Trophoblast cell (in vitro differentiated cells and primary cell): ENCODE data around the gene KHDRBS1.
A peak's percentile ranks its signal among the peaks of the same experiment; 100 is the strongest.

Experiments used
- DNase-seq, 2 donors: peaks; one replicate each; pipeline ENCODE4 v3.0.0-alpha.2; 2016
- H2AFZ ChIP-seq: 2 replicates; pipeline ENCODE4 v1.6.1; 2013; ENCODE audit warnings: low read length, moderate library complexity, mild to moderate bottlenecking; ENCODE audit not compliant: insufficient read depth, poor library complexity
- H2AK5ac ChIP-seq: 2 replicates; pipeline ENCODE4 v1.6.1; 2013; ENCODE audit warnings: mild to moderate bottlenecking, low read length
- H2BK120ac ChIP-seq: 2 replicates; pipeline ENCODE4 v1.6.1; 2013; ENCODE audit warnings: low read length, mild to moderate bottlenecking, moderate library complexity; ENCODE audit not compliant: insufficient read depth, poor library complexity
- H2BK12ac ChIP-seq: 2 replicates; pipeline ENCODE4 v1.6.1; 2013; ENCODE audit warnings: mild to moderate bottlenecking, low read length, moderate library complexity
- H2BK5ac ChIP-seq: 2 replicates; pipeline ENCODE4 v1.6.1; 2013; ENCODE audit warnings: low read length, low read depth, moderate library complexity, mild to moderate bottlenecking; ENCODE audit not compliant: poor library complexity
- H3K14ac ChIP-seq: 2 replicates; pipeline ENCODE4 v1.6.1; 2013; ENCODE audit warnings: mild to moderate bottlenecking, low read length
- H3K18ac ChIP-seq: 2 replicates; pipeline ENCODE4 v1.6.1; 2013; ENCODE audit warnings: mild to moderate bottlenecking, low read length
- H3K23ac ChIP-seq: 2 replicates; pipeline ENCODE4 v1.6.1; 2013; ENCODE audit warnings: low read length
- H3K27ac ChIP-seq: 2 replicates; pipeline ENCODE4 v1.5.1; 2013; ENCODE audit warnings: low read depth, mild to moderate bottlenecking, inconsistent platforms, low read length, moderate library complexity
- H3K27me3 ChIP-seq: 2 replicates; pipeline ENCODE4 v1.6.1; 2013; ENCODE audit warnings: inconsistent platforms, mild to moderate bottlenecking, low read length, moderate library complexity; ENCODE audit not compliant: insufficient read depth
- H3K36me3 ChIP-seq, 2 experiments: 1 replicate in 1 of 2; 2 replicates in 1 of 2; pipeline ENCODE4 v1.6.1; 2013; ENCODE audit warnings: low read length in 2 of 2, mild to moderate bottlenecking in 2 of 2, moderate library complexity in 1 of 2; ENCODE audit not compliant: insufficient read depth in 2 of 2, control insufficient read depth in 1 of 2
- H3K4ac ChIP-seq: 2 replicates; pipeline ENCODE4 v1.6.1; 2013; ENCODE audit warnings: low read depth, mild to moderate bottlenecking, low read length, moderate library complexity
- H3K4me1 ChIP-seq, 2 experiments: 1 replicate in 1 of 2; 2 replicates in 1 of 2; pipeline ENCODE4 v1.6.1; 2013; ENCODE audit warnings: low read length in 2 of 2, mild to moderate bottlenecking in 2 of 2, moderate library complexity in 1 of 2; ENCODE audit not compliant: insufficient read depth in 2 of 2, control insufficient read depth in 1 of 2
- H3K4me2 ChIP-seq: 2 replicates; pipeline ENCODE4 v1.6.1; 2013; ENCODE audit warnings: inconsistent platforms, mild to moderate bottlenecking, low read length, moderate library complexity
- H3K4me3 ChIP-seq: 2 replicates; pipeline ENCODE4 v1.5.1; 2013; ENCODE audit warnings: mild to moderate bottlenecking, low read depth, low read length, inconsistent platforms
- H3K79me1 ChIP-seq: one replicate; pipeline ENCODE4 v1.6.1; 2013; ENCODE audit warnings: low read length
- H3K79me2 ChIP-seq: 2 replicates; pipeline ENCODE4 v1.6.1; 2013; ENCODE audit warnings: low read length, mild to moderate bottlenecking; ENCODE audit not compliant: control insufficient read depth, insufficient read depth, poor library complexity
- H3K9ac ChIP-seq: 2 replicates; pipeline ENCODE4 v1.6.1; 2013; ENCODE audit warnings: mild to moderate bottlenecking, low read length
- H3K9me3 ChIP-seq: 2 replicates; pipeline ENCODE4 v1.6.1; 2013; ENCODE audit warnings: low read depth, mild to moderate bottlenecking, control low read depth, inconsistent platforms, low read length; ENCODE audit not compliant: insufficient read depth
- H4K12ac ChIP-seq: 2 replicates; pipeline ENCODE4 v1.6.1; 2013; ENCODE audit warnings: low read depth, mild to moderate bottlenecking, low read length, moderate library complexity
- H4K8ac ChIP-seq: 2 replicates; pipeline ENCODE4 v1.6.1; 2013; ENCODE audit warnings: low read depth, mild to moderate bottlenecking, low read length, moderate library complexity
- H4K91ac ChIP-seq: one replicate; pipeline ENCODE4 v1.6.1; 2013; ENCODE audit warnings: low read depth, mild to moderate bottlenecking, low read length, moderate library complexity
- WGBS: extraction: QIAGEN DNeasy Blood & Tissue Kit; methylation state at CpG from one replicate; pipeline ENCODE4 v1.1.7; 2013; ENCODE audit warnings: missing lambda C conversion rate; ENCODE audit not compliant: insufficient read length, insufficient coverage; ENCODE audit errors: extremely low coverage; 5-methylcytosine and 5-hydroxymethylcytosine counted together

Gene KHDRBS1

DNA sequence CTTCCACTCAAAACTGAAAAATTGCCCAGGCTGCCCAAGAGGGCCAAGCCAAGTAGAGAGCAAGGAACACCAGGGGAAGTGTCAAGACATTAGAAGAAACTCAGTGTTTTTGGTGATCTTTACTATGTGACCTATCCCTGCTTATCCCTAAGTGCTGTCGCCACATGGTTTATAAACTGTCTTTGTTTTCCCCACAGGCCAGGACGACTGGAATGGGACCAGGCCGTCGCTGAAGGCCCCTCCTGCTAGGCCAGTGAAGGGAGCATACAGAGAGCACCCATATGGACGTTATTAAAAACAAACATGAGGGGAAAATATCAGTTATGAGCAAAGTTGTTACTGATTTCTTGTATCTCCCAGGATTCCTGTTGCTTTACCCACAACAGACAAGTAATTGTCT, 28.7 kb downstream of the KHDRBS1 start:
- H3K4me2 ChIP-seq, result no peak overlapping the region
- H3K9me3 ChIP-seq, result no peaks in the 10 kb centered on the region
- WGBS, result no CpG with 5 or more reads among the region's 5 CpGs
- no peak overlapping the region for H3K18ac ChIP-seq
- no peak overlapping the region for H3K9ac ChIP-seq
- no peak overlapping the region for H3K4me3 ChIP-seq
- no peak overlapping the region for H3K14ac ChIP-seq
- no peak overlapping the region for H2BK120ac ChIP-seq
- no peaks in the 10 kb centered on the region for H3K79me2 ChIP-seq
- H3K79me1 ChIP-seq, result no peaks in the 10 kb centered on the region
- H3K27me3 ChIP-seq, result no peaks in the 10 kb centered on the region
- no peak overlapping the region for H2BK5ac ChIP-seq
- no peak overlapping the region for H4K12ac ChIP-seq
- no peak overlapping the region for H2AK5ac ChIP-seq
- H3K4me1 ChIP-seq, result no peaks in the 10 kb centered on the region
- H3K23ac ChIP-seq, result no peak overlapping the region
- H2BK12ac ChIP-seq, result no peak overlapping the region
- no peak overlapping the region for H3K4ac ChIP-seq
- no peak for DNase-seq
- no peak overlapping the region for H3K27ac ChIP-seq
- H4K91ac ChIP-seq, result no peak overlapping the region
- H3K36me3 ChIP-seq, result peaks cover 40 to 58% of the 10 kb centered on the region in 2 experiments
- H2AFZ ChIP-seq, result no peak overlapping the region
- H4K8ac ChIP-seq, result no peak overlapping the region

DNA sequence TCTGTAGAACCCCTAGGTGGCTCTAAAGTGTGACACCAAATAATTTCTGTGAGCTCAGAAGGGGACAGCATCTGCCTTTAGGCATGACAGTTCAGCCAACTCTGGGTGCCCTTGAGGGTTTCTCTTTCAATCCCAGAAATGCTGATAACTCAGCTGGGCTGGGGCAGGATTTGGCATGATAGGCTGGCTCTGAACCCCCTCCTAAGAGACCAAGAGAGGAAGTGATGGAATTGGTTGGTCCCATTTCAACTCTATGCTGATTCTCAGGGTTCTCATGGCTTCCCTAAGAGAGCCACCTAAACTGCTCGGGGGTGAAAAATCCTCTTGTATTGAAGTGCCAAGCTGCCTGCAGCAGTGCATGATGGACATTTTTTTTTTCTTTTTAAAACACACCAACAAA, 30.6 kb downstream of the KHDRBS1 start:
- no peak overlapping the region for H2BK5ac ChIP-seq
- no peak for DNase-seq
- no peaks in the 10 kb centered on the region for H3K9me3 ChIP-seq
- no peaks in the 10 kb centered on the region for H3K79me2 ChIP-seq
- no peak overlapping the region for H3K4me3 ChIP-seq
- no peak overlapping the region for H3K27ac ChIP-seq
- H2AK5ac ChIP-seq, result no peak overlapping the region
- H3K4me2 ChIP-seq, result no peak overlapping the region
- WGBS, result no CpG with 5 or more reads among the region's 1 CpG
- no peak overlapping the region for H2BK12ac ChIP-seq
- no peak overlapping the region for H3K18ac ChIP-seq
- no peaks in the 10 kb centered on the region for H3K4me1 ChIP-seq
- H2AFZ ChIP-seq, result no peak overlapping the region
- H3K27me3 ChIP-seq, result no peaks in the 10 kb centered on the region
- no peak overlapping the region for H2BK120ac ChIP-seq
- H3K36me3 ChIP-seq, result peaks cover 42 to 57% of the 10 kb centered on the region in 2 experiments
- no peak overlapping the region for H3K14ac ChIP-seq
- no peak overlapping the region for H4K8ac ChIP-seq
- no peak overlapping the region for H4K12ac ChIP-seq
- no peak overlapping the region for H3K23ac ChIP-seq
- H3K4ac ChIP-seq, result no peak overlapping the region
- no peak overlapping the region for H4K91ac ChIP-seq
- H3K9ac ChIP-seq, result no peak overlapping the region
- no peaks in the 10 kb centered on the region for H3K79me1 ChIP-seq

DNA sequence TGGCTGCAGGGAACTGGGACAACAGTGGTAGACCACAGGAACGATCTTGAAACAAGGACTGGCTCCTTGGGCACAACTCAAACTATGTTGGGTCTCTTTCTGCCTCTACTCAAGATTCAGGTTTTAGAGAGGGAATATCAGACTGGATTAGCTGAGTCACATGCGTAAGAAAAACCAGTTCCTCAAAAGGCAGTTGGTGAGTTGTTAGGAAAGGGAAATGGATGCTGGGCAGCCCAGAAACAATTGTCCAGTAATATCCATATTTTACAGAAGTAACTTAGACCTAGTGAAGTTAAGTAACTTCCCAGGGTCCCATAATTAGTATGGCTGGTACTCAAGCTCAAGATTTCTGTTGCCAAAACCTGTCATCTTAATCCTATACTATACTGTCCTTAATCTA, 32.1 kb downstream of the KHDRBS1 start:
- no CpG with 5 or more reads among the region's 2 CpGs for WGBS
- no peak overlapping the region for H3K18ac ChIP-seq
- DNase-seq, result peak in 1 of 2 donors; percentile 14

DNA sequence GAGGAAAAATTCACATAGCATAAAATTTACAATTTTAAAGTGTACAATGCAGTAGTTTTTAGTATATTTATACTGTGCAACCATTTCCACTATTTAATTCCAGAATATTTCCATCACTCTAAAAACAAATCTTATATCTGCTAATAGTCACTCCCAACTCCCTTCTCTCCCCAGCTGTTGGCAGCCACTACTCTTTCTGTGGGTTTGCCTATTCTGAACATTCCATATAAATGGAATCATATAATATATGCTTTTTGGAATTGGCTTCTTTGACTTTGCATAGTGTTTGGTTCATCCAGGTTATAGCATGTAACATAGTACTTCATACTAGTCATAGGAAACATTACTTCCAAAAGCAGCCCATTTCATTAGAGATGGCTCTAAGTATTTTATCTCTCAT, 34.0 kb downstream of the KHDRBS1 start:
- H4K91ac ChIP-seq, result no peak overlapping the region
- no peak overlapping the region for H2BK5ac ChIP-seq
- H3K9ac ChIP-seq, result no peak overlapping the region
- H2BK120ac ChIP-seq, result no peak overlapping the region
- no peak overlapping the region for H3K4ac ChIP-seq
- H3K79me1 ChIP-seq, result no peaks in the 10 kb centered on the region
- H3K4me2 ChIP-seq, result no peak overlapping the region
- no peak overlapping the region for H3K23ac ChIP-seq
- no peak overlapping the region for H2BK12ac ChIP-seq
- H2AFZ ChIP-seq, result no peak overlapping the region
- no peak overlapping the region for H3K4me3 ChIP-seq
- H3K36me3 ChIP-seq, result peaks cover 34 to 49% of the 10 kb centered on the region in 2 experiments
- H2AK5ac ChIP-seq, result no peak overlapping the region
- H3K18ac ChIP-seq, result no peak overlapping the region
- H3K27ac ChIP-seq, result no peak overlapping the region
- no peak for DNase-seq
- H3K27me3 ChIP-seq, result no peaks in the 10 kb centered on the region
- H4K12ac ChIP-seq, result no peak overlapping the region
- H3K14ac ChIP-seq, result no peak overlapping the region
- H3K4me1 ChIP-seq, result no peaks in the 10 kb centered on the region
- H3K9me3 ChIP-seq, result no peaks in the 10 kb centered on the region
- H4K8ac ChIP-seq, result no peak overlapping the region
- no peaks in the 10 kb centered on the region for H3K79me2 ChIP-seq

More for the DNA sequence above, 32.1 kb downstream of the KHDRBS1 start:
- H3K4me2 ChIP-seq, result no peak overlapping the region
- no peak overlapping the region for H4K12ac ChIP-seq
- H3K4me1 ChIP-seq, result no peaks in the 10 kb centered on the region
- no peak overlapping the region for H3K9ac ChIP-seq
- H4K8ac ChIP-seq, result no peak overlapping the region
- H3K4me3 ChIP-seq, result no peak overlapping the region
- H2BK12ac ChIP-seq, result no peak overlapping the region
- no peak overlapping the region for H4K91ac ChIP-seq
- H3K79me2 ChIP-seq, result no peaks in the 10 kb centered on the region
- no peak overlapping the region for H3K27ac ChIP-seq
- no peak overlapping the region for H2AFZ ChIP-seq
- H3K36me3 ChIP-seq, result peaks cover 37 to 50% of the 10 kb centered on the region in 2 experiments
- H2AK5ac ChIP-seq, result no peak overlapping the region
- H3K4ac ChIP-seq, result no peak overlapping the region
- no peaks in the 10 kb centered on the region for H3K27me3 ChIP-seq
- no peak overlapping the region for H3K14ac ChIP-seq
- H2BK120ac ChIP-seq, result no peak overlapping the region
- no peaks in the 10 kb centered on the region for H3K9me3 ChIP-seq
- no peaks in the 10 kb centered on the region for H3K79me1 ChIP-seq
- H3K23ac ChIP-seq, result no peak overlapping the region
- no peak overlapping the region for H2BK5ac ChIP-seq
